ENCODE data around the gene UNC5CL. TPM values are rescaled to one million over a fixed set of nuclear protein-coding genes. Genes with fewer than 3 reads are reported as not detected.

Gene UNC5CL
- total and polyA plus RNA-seq, 2 of the 8 experiments (the other 6 are each of a cell fraction or from before 2014, with no cell fraction given): 1.3 to 1.7 TPM

DNA sequence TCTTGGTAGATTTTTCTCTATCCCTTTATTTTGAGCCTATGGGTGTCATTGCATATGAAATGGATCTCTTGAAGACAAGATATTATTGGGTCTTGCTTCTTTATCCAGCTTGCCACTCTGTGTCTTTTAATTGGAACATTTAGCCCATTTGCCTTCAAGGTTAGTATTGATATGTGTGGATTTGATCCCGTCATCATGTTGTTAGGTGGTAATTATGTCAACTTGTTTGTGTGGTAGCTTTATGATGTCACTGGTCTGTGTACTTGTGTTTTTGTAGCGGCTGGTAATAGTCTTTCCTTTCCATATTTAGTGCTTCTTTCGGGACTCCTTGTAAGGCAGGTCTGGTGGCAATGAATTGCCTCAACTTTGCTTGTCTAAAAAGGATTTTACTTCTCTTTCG lies 61.9 kb downstream of the UNC5CL start:
- Histone ChIP-seq H2BK15ac (ENCODE audit: low read length) (no peak overlapping the region), H3K27ac (ENCODE audit: low read depth, low read length) (no peak overlapping the region), H3K36me3 (ENCODE audit: control insufficient read depth in 2 of 4, insufficient read depth in 4 of 4, low read length in 3 of 4) (no peaks in the 10 kb centered on the region), H2AFZ (ENCODE audit: low read length) (no peak overlapping the region), H4K8ac (ENCODE audit: extremely low read depth, insufficient read depth, low read length) (no peak overlapping the region), H3K4me2 (ENCODE audit: insufficient read depth in 1 of 2, low read depth in 2 of 2, low read length in 2 of 2) (no peak overlapping the region), H3K9me3 (ENCODE audit: insufficient read depth in 2 of 2, low read depth in 1 of 2, low read length in 1 of 2) (no peaks in the 10 kb centered on the region), H4K20me1 (replicated peaks in 1 of 2; ENCODE audit: control insufficient read depth in 1 of 2, insufficient read depth in 2 of 2, low read length in 2 of 2) (no peaks in the 10 kb centered on the region), H3K4me1 (replicated peaks in 1 of 4; ENCODE audit: control insufficient read depth in 3 of 4, insufficient read depth in 4 of 4, low read length in 3 of 4) (peaks cover 0 to 2% (median 0%) of the 10 kb centered on the region in 4 experiments; a peak in 1 of 7 replicates), H3K4ac (replicated peaks; ENCODE audit: insufficient read length, low read depth, low read length) (no peak overlapping the region), H3K4me3 (ENCODE audit: extremely low read depth in 1 of 4, insufficient read depth in 2 of 4, low read depth in 3 of 4, low read length in 4 of 4) (no peak overlapping the region), H3K79me2 (ENCODE audit: control insufficient read depth in 1 of 2, insufficient read depth in 2 of 2, low read length in 2 of 2) (no peaks in the 10 kb centered on the region), H3K23me2 (ENCODE audit: low read depth, low read length) (no peaks in the 10 kb centered on the region), H2BK12ac (ENCODE audit: low read depth, low read length) (no peak overlapping the region), H3K14ac (ENCODE audit: insufficient read length) (no peak overlapping the region), H4K5ac (ENCODE audit: insufficient read length, low read depth, low read length) (no peak overlapping the region), H3K79me1 (ENCODE audit: low read depth, low read length) (no peaks in the 10 kb centered on the region), H3K56ac (replicated peaks; ENCODE audit: insufficient read length, low read depth, low read length) (no peak overlapping the region), H3K27me3 (replicated peaks in 1 of 4; ENCODE audit: control insufficient read depth in 3 of 4, extremely low read depth in 1 of 4, insufficient read depth in 3 of 4, low read length in 3 of 4) (no peaks in the 10 kb centered on the region), H3K18ac (ENCODE audit: extremely low read depth, low read length) (no peak overlapping the region), H3K9ac (replicated peaks in 1 of 4; ENCODE audit: extremely low read depth in 1 of 4, low read depth in 3 of 4, low read length in 3 of 4) (no peak overlapping the region), H4K91ac (replicated peaks; ENCODE audit: insufficient read length, low read length) (no peak overlapping the region), H2BK5ac (ENCODE audit: low read depth, low read length) (no peak overlapping the region), H2BK120ac (replicated peaks; ENCODE audit: low read depth, low read length) (no peak overlapping the region), H3K23ac (ENCODE audit: insufficient read length) (no peak overlapping the region), H2AK5ac (ENCODE audit: low read depth, low read length) (no peak overlapping the region), H2BK20ac (ENCODE audit: low read length) (no peak overlapping the region)
- 96% methylated on average over 4 of the region's 4 CpGs; no CpG with 5 or more reads in 1 of the 2 experiments for WGBS, 2 experiments (ENCODE audit: extremely low coverage in 1 of 2, insufficient coverage in 1 of 2, insufficient read length in 1 of 2, insufficient replicate concordance in 2 of 2, low coverage in 1 of 2, low lambda C conversion rate in 2 of 2, missing lambda C conversion rate in 1 of 2)
- no peak for FAIRE-seq
- DNase-seq (ENCODE audit: low read depth in 1 of 2, low spot score in 2 of 2): no peak
- CTCF ChIA-PET (ENCODE audit: partially characterized antibody): interaction anchor here (0.7 kb wide), 1 partner anchor 9 kb away, joined by 3 read pairs; no protein-coding TSS in a partner anchor
- POLR2A ChIA-PET (ENCODE audit: partially characterized antibody): no interaction called here

Measured in H1 (cell line).